B cell (primary cell): ENCODE data around the gene UQCC3. TPM values are rescaled to one million over a fixed set of nuclear protein-coding genes. Genes with fewer than 3 reads are reported as not detected.

Experiments
- ATAC-seq: fragments of 200-7000 bp; cut with Tn5 transposase; one replicate; pipeline ENCODE4 v1.10.0; 2021; ENCODE audit warnings: low read depth, mild to moderate bottlenecking, moderate number of reproducible peaks, moderate library complexity
- CTCF ChIA-PET: fragments of 350-600 bp; sonication (Branson Sonifier 250); formaldehyde crosslinking; loops from one replicate; lab custom pipeline; 2021; ENCODE audit warnings: antibody characterized with exemption, inconsistent platforms; lab: Charles Lee
- POLR2A ChIA-PET: fragments of 350-600 bp; sonication (Branson Sonifier 250); formaldehyde crosslinking; loops from one replicate; lab custom pipeline; 2021; ENCODE audit warnings: antibody characterized with exemption; lab: Charles Lee
- DNase-seq: peaks from one replicate; pipeline ENCODE4 v3.0.0; 2013
- H2AFZ ChIP-seq: 2 replicates; pipeline ENCODE4 v1.6.1; 2012; ENCODE audit warnings: mild to moderate bottlenecking, low read depth, low read length; ENCODE audit not compliant: insufficient read depth, poor library complexity, severe bottlenecking
- H3K27ac ChIP-seq, 2 donors: 1 replicate in 1 of 2; 2 replicates in 1 of 2; pipeline ENCODE4 v1.5.1; 2012 to 2013; ENCODE audit warnings: low read length in 2 of 2, mild to moderate bottlenecking in 2 of 2, moderate library complexity in 1 of 2
- H3K27me3 ChIP-seq, 4 experiments: fragments of 200-600 bp in 1 of 4; sonication (generic) in 1 of 4; replicated peaks in 1 of 4; 1 replicate in 2 of 4; 2 replicates in 2 of 4; pipeline versions ENCODE4 v1.6.1 to v1.7.0; 2013 to 2016; ENCODE audit warnings: low read length in 3 of 4, mild to moderate bottlenecking in 2 of 4, mixed read lengths in 1 of 4, moderate library complexity in 1 of 4; ENCODE audit not compliant: insufficient read depth in 4 of 4, control insufficient read depth in 3 of 4; ENCODE audit errors: control extremely low read depth in 1 of 4
- H3K36me3 ChIP-seq, 2 experiments: replicated peaks in 1 of 2; 1 replicate in 1 of 2; 2 replicates in 1 of 2; pipeline versions ENCODE4 v1.6.1 to v1.7.1; 2013; ENCODE audit warnings: low read length in 1 of 2; ENCODE audit not compliant: insufficient read depth in 2 of 2, control insufficient read depth in 1 of 2; ENCODE audit errors: control extremely low read depth in 1 of 2, extremely low read depth in 1 of 2
- H3K4me1 ChIP-seq, 2 donors: fragments of 200-600 bp in 1 of 2; sonication (generic) in 1 of 2; 1 replicate in 1 of 2; 2 replicates in 1 of 2; pipeline versions ENCODE4 v1.5.1 to v1.6.1; 2013 to 2017; ENCODE audit warnings: low read length in 2 of 2; ENCODE audit not compliant: control insufficient read depth in 2 of 2, insufficient read depth in 2 of 2
- H3K4me2 ChIP-seq: replicated peaks from 2 replicates; pipeline ENCODE3; 2012; ENCODE audit warnings: mild to moderate bottlenecking, low read depth, low read length; ENCODE audit not compliant: poor library complexity, severe bottlenecking
- H3K4me3 ChIP-seq, 5 experiments: fragments of 200-600 bp in 1 of 5; sonication (generic) in 1 of 5; 1 replicate in 3 of 5; 2 replicates in 2 of 5; pipeline versions ENCODE4 v1.5.1 to v1.7.0; 2011 to 2016; ENCODE audit warnings: low read length in 4 of 5, mild to moderate bottlenecking in 4 of 5, low read depth in 2 of 5, control low read depth in 1 of 5, moderate library complexity in 1 of 5; ENCODE audit not compliant: insufficient read depth in 1 of 5; ENCODE audit errors: control extremely low read depth in 1 of 5, extremely low read depth in 1 of 5
- H3K79me2 ChIP-seq: fragments of 200-600 bp; sonication (generic); one replicate; pipeline ENCODE4 v1.6.0; 2016; ENCODE audit warnings: low read length; ENCODE audit not compliant: control insufficient read depth, insufficient read depth
- H3K9ac ChIP-seq: fragments of 200-600 bp; sonication (generic); 2 replicates; pipeline ENCODE4 v1.6.1; 2017; ENCODE audit warnings: mild to moderate bottlenecking, low read length, moderate library complexity
- H3K9me3 ChIP-seq, 3 donors: one replicate each; pipeline versions ENCODE4 v1.6.1 to v1.7.1; 2013; ENCODE audit warnings: low read length in 2 of 3; ENCODE audit not compliant: control insufficient read depth in 2 of 3, insufficient read depth in 1 of 3; ENCODE audit errors: control extremely low read depth in 1 of 3
- H4K20me1 ChIP-seq: 2 replicates; pipeline ENCODE4 v1.6.0; 2012; ENCODE audit warnings: mild to moderate bottlenecking, low read length; ENCODE audit not compliant: insufficient read depth, control insufficient read depth, poor library complexity, severe bottlenecking
- H3K27ac Mint-ChIP-seq: one replicate; pipeline ENCODE4 v1.8.0; 2021; ENCODE audit warnings: mixed read lengths
- H3K27me3 Mint-ChIP-seq: one replicate; pipeline ENCODE4 v1.8.0; 2021; ENCODE audit warnings: mixed read lengths
- H3K4me1 Mint-ChIP-seq: one replicate; pipeline ENCODE4 v1.8.0; 2021; ENCODE audit warnings: mixed read lengths
- H3K4me3 Mint-ChIP-seq: one replicate; pipeline ENCODE4 v1.8.0; 2021; ENCODE audit warnings: mixed read lengths
- H3K9me3 Mint-ChIP-seq: one replicate; pipeline ENCODE4 v1.8.0; 2022; ENCODE audit warnings: mixed read lengths; ENCODE audit not compliant: insufficient read depth
- CTCF ChIP-seq: fragments of 200-600 bp; IDR thresholded peaks from one replicate; pipeline ENCODE4 v1.8.0; 2022; ENCODE audit warnings: antibody characterized with exemption, mild to moderate bottlenecking
- EZH2 ChIP-seq: IDR thresholded peaks from 2 replicates; pipeline ENCODE4 v1.6.1; 2012; ENCODE audit warnings: borderline replicate concordance, low read depth, mild to moderate bottlenecking, moderate library complexity, low read length; ENCODE audit not compliant: insufficient read depth, poor library complexity, severe bottlenecking
- WGBS: methylation state at CpG from one replicate; pipeline ENCODE4 v1.1.5; 2013; ENCODE audit warnings: missing lambda C conversion rate; ENCODE audit not compliant: insufficient coverage; 5-methylcytosine and 5-hydroxymethylcytosine counted together
- intact Hi-C: fragments of 100-400 bp; cut with micrococcal nuclease; formaldehyde crosslinking; loops from one replicate; pipeline ENCODE4 v1.10.0; 2022
- polyA plus RNA-seq: library from polyadenylated mRNA; depleted of rRNA; stranded (reverse); fragments of >200 nt; gene quantifications from 2 replicates; pipeline ENCODE4 v1.2.3, GENCODE V29; 2012
- total RNA-seq, 2 donors: library from RNA; stranded (reverse); fragments of 120-200 nt in 1 of 2; gene quantifications; 1 replicate in 1 of 2; 2 replicates in 1 of 2; pipeline versions ENCODE4 v1.2.3 to v1.2.4, GENCODE V29; 2013 to 2022

The UQCC3 gene
- total and polyA plus RNA-seq, 2 donors (not counting 1 experiment from before 2014, with no cell fraction given): 5.6 to 6.5 TPM

DNA sequence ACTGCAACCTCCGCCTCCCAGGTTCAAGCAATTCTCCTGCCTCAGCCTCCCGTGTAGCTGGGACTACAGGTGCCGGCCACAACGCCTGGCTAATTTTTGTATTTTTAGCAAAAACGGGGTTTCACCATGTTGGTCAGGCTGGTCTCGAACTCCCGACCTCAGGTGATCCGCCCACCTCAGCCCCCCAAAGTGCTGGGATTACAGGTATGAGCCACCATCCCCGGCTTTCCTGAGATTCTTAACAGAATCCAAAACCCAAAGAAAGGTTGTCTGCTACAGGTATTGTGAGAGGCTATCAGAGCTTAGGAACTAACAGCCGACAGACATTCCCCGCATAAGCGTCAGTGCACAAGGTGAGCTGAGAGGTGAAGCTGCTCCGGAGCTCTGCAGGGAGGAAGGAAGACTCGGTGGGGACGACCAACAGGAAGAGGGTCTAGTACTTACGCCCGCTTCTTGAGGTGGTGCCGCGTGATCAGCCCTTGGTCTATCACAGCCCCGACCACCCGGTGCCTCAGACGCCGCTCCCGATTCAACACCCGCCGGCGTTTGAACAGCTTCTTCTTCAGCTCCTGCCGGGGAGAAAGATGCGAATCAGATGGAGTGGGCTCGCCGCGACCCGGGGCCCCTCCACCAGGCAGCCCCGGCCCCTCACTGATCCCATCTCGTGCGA lies 6.9 kb upstream of the UQCC3 start:
- peak overlapping the region; percentile 82 for H3K9ac ChIP-seq
- H3K36me3 ChIP-seq: peaks cover 6 to 19% of the 10 kb centered on the region in 2 experiments
- intact Hi-C loops: loop anchor here (1.0 to 2.0 kb wide), 8 partner anchors 8 to 73 kb away; partner anchors contain the start of genes EML3, GANAB, INTS5 and LBHD1
- CTCF ChIA-PET: interaction anchor here (0.6 to 2.0 kb wide), 16 partner anchors 10 to 240 kb away, joined by 3 to 17 read pairs (median 5); partner anchors contain the start of genes B3GAT3, INTS5 and TUT1
- Mint-ChIP-seq H3K4me1 (peaks cover 41% of the 10 kb centered on the region), H3K27me3 (no peaks in the 10 kb centered on the region), H3K4me3 (peak overlapping the region; percentile 97), H3K27ac (peak overlapping the region; percentile 93), H3K9me3 (no peaks in the 10 kb centered on the region)
- 4% methylated on average over 35 of the region's 36 CpGs for WGBS
- ATAC-seq (peak; percentile 32), DNase-seq (no peak)
- peak overlapping the region; percentile 96 for H2AFZ ChIP-seq
- peaks cover 9% of the 10 kb centered on the region for H4K20me1 ChIP-seq
- H3K27ac ChIP-seq: peak overlapping the region; percentile 73 to 81
- H3K4me1 ChIP-seq: peaks cover 17 to 35% of the 10 kb centered on the region in 2 donors
- peaks cover 49% of the 10 kb centered on the region for H3K79me2 ChIP-seq
- H3K4me3 ChIP-seq: peak overlapping the region; percentile 56 to 98 (median 83)
- POLR2A ChIA-PET: interaction anchor here (0.6 to 3.6 kb wide), 26 partner anchors 7 to 1543 kb away, joined by 3 to 62 read pairs (median 6); partner anchors contain the start of genes B3GAT3, BSCL2, GANAB and GNG3
- TF ChIP-seq CTCF: no peak
- TF ChIP-seq EZH2: no peak
- H3K4me2 ChIP-seq: peak overlapping the region; percentile 78
- no peaks in the 10 kb centered on the region for H3K9me3 ChIP-seq
- H3K27me3 ChIP-seq: no peaks in the 10 kb centered on the region
